HG03139 (cell line): ENCODE measurements around the gene SPTBN5.

Source experiments
- ATAC-seq: cut with Tn5 transposase; IDR thresholded peaks from one replicate; pipeline ENCODE4 v1.9.1; 2021; ENCODE audit not compliant: unreplicated experiment

SPTBN5 gene

DNA sequence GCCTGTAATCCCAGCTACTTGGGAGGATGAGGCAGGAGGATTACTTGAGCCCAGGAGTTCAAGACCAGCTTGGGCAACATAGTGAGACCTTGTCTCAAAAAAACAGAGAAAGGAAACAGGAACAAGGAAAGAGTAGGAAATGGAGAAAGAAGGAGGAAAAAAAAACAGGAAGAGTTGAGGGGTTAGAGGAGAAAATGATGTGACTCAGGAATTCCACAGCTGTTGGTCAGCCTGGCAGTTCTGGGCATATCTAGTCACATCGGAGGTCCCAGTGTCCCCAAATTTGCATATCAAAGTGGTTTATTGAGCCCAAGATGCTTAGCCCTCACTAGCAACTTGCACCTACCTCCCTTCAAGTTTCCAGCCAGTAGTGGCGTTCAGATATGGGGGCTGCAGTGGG is 84.7 kb downstream of the SPTBN5 start:
- ATAC-seq, result no peak

DNA sequence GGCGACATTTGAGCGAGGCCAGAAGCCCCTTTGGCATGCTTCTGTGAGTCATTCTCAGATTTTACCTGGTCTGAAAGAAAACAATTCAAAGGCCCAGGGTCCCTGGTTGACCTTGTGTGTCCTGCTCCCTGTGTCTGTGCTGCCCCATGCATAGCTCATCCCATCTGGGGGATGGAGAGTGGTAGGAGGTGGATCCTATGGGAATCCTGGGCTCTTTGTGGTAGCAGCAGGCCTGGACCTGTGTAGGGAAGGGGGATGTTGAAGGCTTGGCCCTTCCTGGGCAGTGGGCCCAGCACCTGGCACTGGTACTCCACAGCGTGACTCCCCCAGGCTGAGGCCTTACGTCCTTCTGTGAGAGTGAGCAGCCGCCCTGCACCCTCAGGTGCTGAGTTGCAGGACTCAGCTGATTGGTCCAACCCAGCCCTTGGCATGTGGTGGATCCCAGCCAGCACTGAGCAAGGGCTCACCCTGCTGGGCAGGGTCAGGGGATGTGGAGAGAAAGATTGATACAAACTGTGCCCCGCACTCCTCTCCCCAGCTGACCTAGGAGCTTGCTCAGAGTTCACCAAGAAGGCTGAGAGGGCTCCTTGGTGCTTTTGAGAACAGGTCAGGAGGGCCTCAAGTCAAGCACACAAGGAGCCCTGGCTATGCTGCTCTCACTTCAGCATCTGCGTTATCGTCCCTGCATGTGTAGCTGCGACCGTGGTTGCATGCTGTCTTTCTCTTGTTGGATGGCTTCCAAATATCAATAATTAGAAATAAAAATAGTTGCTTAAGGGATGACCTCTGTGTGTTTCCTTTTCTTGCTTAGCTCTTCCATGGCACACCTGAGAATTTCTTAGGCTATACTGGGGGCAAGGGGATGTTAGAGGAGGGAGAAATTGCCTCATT is 87.3 kb downstream of the SPTBN5 start:
- ATAC-seq, result no peak

- ATAC-seq, result no peak
Measured at GRCh38 chr15:41805711-41806110, 88.1 kb downstream of the SPTBN5 start.

DNA sequence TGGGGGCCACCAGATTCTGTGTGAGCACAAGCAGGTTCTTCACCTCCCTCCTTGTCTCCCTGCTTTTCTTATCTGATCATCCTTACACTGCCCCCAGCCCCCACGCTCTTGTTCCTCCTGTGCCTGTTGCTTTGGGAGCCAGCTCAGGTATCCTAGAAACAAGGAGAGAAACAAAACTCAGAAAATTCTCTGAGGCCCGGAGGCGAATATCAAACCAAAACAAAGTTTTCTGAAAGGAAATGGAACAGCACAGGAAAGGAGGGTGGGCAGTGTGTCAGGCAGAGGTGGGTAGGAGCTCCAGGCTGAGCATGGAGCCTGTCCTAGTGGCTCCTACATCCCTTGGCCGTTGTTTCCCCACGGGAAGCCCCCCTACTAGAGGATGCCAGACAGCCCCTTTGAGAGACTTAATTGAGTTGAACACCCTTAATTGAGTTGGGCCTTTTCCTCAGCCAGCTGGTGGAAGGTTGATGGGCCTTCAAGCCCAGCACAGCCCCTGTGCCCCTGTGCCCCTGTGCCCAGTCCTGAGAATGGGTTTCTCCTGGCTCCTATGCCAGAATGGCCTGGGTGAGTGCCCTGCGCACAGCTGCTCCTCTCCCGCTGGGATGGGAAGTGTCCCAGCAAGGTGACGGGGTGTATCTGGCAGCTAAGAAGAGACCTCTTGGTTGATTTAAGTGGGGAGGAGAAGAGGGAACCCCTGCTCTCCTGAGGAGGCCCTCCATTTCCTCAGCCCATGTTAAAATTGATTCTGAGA is 88.8 kb downstream of the SPTBN5 start:
- ATAC-seq, result no peak

DNA sequence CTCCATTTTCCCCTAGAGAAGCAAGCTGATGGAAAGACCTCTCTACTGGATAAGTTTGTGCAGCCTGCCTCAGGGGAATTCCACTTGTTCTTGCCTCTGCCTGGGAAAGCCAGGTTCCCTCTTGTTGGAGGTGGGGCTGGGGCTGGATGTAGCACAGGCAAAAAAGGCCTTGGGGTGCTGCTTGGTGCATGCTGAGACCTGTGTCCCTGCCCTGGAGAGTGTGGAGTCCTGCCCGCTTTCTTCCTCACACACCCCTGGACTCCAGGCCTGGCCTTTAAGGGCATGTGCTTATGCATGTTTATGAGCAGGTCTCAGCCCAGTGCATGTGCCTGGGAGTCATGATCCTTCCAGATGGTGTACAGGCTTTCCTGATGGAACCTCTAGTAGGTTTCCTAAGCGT is 89.5 kb downstream of the SPTBN5 start:
- no peak for ATAC-seq

DNA sequence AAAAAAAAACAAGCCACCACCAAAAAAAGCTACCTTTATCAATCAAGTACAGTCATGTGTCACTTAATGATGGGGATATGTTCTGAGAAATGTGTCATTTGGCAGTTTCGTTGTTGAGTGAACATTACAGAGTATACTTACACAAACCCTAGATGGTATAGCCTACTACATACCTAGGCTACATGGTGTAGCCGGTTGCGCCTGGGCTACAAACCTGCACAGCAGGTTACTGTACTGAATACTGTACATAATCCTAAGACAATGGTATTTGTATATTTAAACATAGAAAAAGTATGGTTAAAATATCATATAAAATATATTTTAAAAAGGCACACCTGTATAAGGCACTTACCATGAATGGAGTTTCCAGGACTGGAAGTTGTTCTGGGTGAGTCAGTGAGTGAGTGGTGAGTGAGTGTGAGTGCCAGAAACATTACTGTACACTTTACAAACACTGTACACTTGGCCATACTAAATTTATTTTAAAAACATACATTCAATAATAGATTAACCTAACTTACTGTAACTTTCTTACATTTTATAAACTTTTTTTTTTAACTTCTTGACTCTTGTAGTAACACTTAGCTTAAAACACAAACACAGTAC is 91.9 kb downstream of the SPTBN5 start:
- ATAC-seq, result no peak

DNA sequence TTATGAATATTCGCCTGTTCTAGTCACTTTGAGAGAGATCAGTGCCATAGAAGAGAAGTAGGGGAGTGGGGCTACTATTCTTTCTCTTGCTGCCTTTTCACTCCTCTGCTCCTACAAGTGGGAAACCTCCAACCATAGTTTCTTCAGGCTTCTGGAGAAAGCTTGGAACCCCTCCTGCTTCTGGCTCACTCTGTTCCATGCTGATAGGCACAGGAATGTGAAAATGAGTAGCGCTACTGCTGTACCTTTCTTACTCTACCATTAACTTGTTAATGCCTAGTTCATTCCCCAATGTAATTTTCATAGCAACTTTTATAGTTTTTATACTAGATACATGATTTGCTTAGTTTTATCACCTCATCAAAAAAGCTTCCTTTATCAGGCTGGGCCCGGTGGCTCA is 92.7 kb downstream of the SPTBN5 start:
- no peak for ATAC-seq

GRCh38 chr15:41799488-41799805 is 94.4 kb downstream of the SPTBN5 start:
- ATAC-seq, result no peak

DNA sequence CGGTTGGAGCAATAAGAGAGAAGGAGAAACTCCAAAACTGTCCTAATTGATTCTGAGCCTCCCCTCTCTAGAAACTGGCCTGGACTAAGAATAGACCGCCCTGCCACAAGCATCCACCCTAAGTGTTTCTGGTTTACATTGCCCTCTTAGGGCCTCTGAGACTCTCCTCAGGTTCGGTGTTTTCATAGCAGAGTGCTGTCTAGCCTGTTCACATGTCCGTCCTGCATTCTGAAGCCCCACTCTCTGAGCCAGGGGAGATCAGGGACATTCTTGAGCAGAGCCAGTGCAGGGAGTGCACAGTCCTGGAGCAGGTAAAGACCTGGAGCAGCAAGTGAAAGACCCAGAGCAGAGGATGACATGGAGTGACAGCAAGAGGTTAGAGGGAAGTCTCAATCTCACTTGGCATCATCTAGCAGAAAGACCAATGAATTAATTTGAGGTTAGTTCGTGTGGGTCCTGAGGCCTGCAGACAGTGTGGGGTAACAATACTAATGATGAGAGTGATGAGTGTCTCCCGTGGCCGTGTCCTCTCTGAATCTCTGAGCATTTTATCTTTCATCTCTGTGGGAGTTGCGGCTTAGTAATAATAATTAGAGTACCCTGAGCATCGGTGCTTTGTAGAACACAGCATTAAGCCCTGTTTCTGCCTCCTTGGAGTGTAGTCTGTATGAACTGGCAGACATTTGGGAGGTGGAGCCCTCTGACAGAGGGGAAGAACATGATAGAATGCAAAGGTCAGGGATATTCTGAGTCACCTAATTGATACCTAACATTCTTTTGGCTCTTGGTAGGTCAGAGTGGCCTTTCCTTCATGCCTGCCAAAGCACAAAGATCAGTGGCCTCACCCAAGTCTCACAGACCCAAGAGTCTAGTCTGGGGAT is 95.0 kb downstream of the SPTBN5 start:
- no peak for ATAC-seq
